Tibial nerve (tissue), 4 donors: ENCODE measurements around the gene LMF2.
A peak's percentile ranks its signal among the peaks of the same experiment; 100 is the strongest.
"Not testable (repeated sequence)": the region's sequence is repeated elsewhere in the genome, so short reads cannot be mapped to it uniquely, and the experiment has no call there.

Experiments used
- EP300 ChIP-seq, 2 donors: sonication (generic); formaldehyde crosslinking; IDR thresholded peaks; one replicate each; pipeline ENCODE4 v1.6.1; 2017; ENCODE audit warnings: antibody characterized with exemption in 2 of 2, mild to moderate bottlenecking in 1 of 2
- POLR2A ChIP-seq, 2 donors: fragments of 450-650 bp; IDR thresholded peaks; one replicate each; pipeline ENCODE4 v1.6.1; 2017; ENCODE audit warnings: antibody characterized with exemption in 2 of 2, mild to moderate bottlenecking in 2 of 2, moderate library complexity in 2 of 2
- TF ChIP-seq, protein P1 (sequence below), 5 experiments: fragments of 200-600 bp in 3 of 5; fragments of 450-650 bp in 2 of 5; sonication (generic) in 3 of 5; IDR thresholded peaks; one replicate each; pipeline ENCODE4 v1.5.1; 2016 to 2019; ENCODE audit warnings: antibody characterized with exemption in 5 of 5, mild to moderate bottlenecking in 3 of 5, moderate library complexity in 2 of 5

DNA sequence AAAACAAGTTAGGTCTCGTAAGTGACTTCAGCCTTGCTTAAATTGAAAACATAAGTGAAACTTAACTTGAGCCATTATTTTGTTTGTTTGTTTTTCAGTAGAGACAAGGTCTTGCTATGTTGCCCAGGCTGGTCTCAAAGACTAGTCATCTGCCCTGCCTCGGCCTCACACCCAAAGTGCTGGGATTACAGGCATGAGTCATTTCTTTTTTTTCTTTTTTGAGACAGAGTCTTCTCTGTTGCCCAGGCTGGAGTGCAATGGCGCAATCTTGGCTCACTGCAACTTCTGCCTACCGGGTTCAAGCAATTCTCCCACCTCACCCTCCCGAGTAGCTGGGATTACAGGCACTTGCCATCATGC is 34.1 kb upstream of the LMF2 start:
- not testable (repeated sequence) for TF ChIP-seq POLR2A (IDR thresholded peaks at IDR 0.05)
- TF ChIP-seq, protein P1, sequence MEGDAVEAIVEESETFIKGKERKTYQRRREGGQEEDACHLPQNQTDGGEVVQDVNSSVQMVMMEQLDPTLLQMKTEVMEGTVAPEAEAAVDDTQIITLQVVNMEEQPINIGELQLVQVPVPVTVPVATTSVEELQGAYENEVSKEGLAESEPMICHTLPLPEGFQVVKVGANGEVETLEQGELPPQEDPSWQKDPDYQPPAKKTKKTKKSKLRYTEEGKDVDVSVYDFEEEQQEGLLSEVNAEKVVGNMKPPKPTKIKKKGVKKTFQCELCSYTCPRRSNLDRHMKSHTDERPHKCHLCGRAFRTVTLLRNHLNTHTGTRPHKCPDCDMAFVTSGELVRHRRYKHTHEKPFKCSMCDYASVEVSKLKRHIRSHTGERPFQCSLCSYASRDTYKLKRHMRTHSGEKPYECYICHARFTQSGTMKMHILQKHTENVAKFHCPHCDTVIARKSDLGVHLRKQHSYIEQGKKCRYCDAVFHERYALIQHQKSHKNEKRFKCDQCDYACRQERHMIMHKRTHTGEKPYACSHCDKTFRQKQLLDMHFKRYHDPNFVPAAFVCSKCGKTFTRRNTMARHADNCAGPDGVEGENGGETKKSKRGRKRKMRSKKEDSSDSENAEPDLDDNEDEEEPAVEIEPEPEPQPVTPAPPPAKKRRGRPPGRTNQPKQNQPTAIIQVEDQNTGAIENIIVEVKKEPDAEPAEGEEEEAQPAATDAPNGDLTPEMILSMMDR (IDR thresholded peaks at IDR 0.05) = not testable (repeated sequence)
- peak in 1 of 2 donors; percentile 62 for TF ChIP-seq EP300 (IDR thresholded peaks at IDR 0.05)
